K562 (cell line): ENCODE measurements around the gene SLC38A8. TPM values are rescaled to one million over a fixed set of nuclear protein-coding genes. Genes with fewer than 3 reads are reported as not detected.

Source experiments
- ATAC-seq: fragments of 200-7000 bp; cut with Tn5 transposase; 3 replicates; pipeline ENCODE4 v1.9.1; 2020; ENCODE audit warnings: moderate library complexity
- BruUV-seq: library from RNA; stranded (reverse); fragments of 400-500 nt; replicated peaks from 2 replicates; lab custom pipeline; 2021; lab: Mats Ljungman, UMichigan
- CTCF ChIA-PET: fragments of 300-600 bp; formaldehyde crosslinking; extraction: SDS; loops from one replicate; lab custom pipeline; 2021; ENCODE audit warnings: low intra/inter-chr PET ratio; lab: Yijun Ruan, JAX
- POLR2A ChIA-PET: fragments of 300-600, 350-650 bp; sonication (Branson Sonifier 250); formaldehyde crosslinking; extraction: SDS; loops from one replicate; lab custom pipeline; 2021; ENCODE audit warnings: antibody characterized with exemption, inconsistent platforms; lab: Yijun Ruan, JAX
- DNase-seq, 4 experiments: peaks; one replicate each; pipeline versions ENCODE4 v3.0.0 to v3.0.0-alpha.2; 2011 to 2018; ENCODE audit warnings: low spot score in 3 of 4, mixed read lengths in 3 of 4; ENCODE audit errors: extremely low read depth in 1 of 4
- FAIRE-seq: peaks from 2 replicates; lab custom pipeline; 2011; peaks lifted over from hg19 to GRCh38; lab: Jason Lieb, UNC
- H2AFZ ChIP-seq: 2 replicates; pipeline ENCODE4 v1.6.0; 2011; ENCODE audit warnings: low read depth, low read length, control low read depth, inconsistent platforms
- H3K27ac ChIP-seq: fragments of 200-600 bp; 3 replicates; pipeline ENCODE4 v1.8.0; 2011; ENCODE audit warnings: low read depth, mild to moderate bottlenecking, control low read depth, inconsistent platforms, low read length, moderate library complexity, mixed read lengths; ENCODE audit errors: extremely low read depth
- H3K27me3 ChIP-seq, 2 experiments: fragments of 300-600 bp in 1 of 2; 2 replicates in 1 of 2; 3 replicates in 1 of 2; pipeline versions ENCODE4 v1.6.0 to v1.8.0; 2011; ENCODE audit warnings: inconsistent platforms in 2 of 2, low read length in 2 of 2, mild to moderate bottlenecking in 1 of 2, mixed read lengths in 1 of 2, moderate library complexity in 1 of 2; ENCODE audit not compliant: control insufficient read depth in 2 of 2, insufficient read depth in 2 of 2
- H3K36me3 ChIP-seq: fragments of 300-600 bp; 3 replicates; pipeline ENCODE4 v1.8.0; 2011; ENCODE audit warnings: mild to moderate bottlenecking, low read length, inconsistent platforms; ENCODE audit not compliant: control insufficient read depth, insufficient read depth
- H3K4me1 ChIP-seq, 2 experiments: fragments of 200-600 bp in 1 of 2; replicated peaks in 1 of 2; 2 replicates in 1 of 2; 3 replicates in 1 of 2; pipeline versions ENCODE4 v1.5.1 to v1.8.0; 2011; ENCODE audit warnings: inconsistent platforms in 2 of 2, low read length in 2 of 2, mild to moderate bottlenecking in 1 of 2, mixed read lengths in 1 of 2, moderate library complexity in 1 of 2; ENCODE audit not compliant: control insufficient read depth in 2 of 2, insufficient read depth in 2 of 2
- H3K4me2 ChIP-seq: 2 replicates; pipeline ENCODE4 v1.6.1; 2011; ENCODE audit warnings: low read length, control low read depth, inconsistent platforms, mixed read lengths; ENCODE audit not compliant: insufficient read depth
- H3K4me3 ChIP-seq: fragments of 200-600 bp; sonication (generic), shearing (Covaris generic); 2 replicates; pipeline ENCODE4 v1.5.1; 2016; ENCODE audit warnings: control low read depth, inconsistent platforms
- H3K79me2 ChIP-seq: fragments of 200-600 bp; 3 replicates; pipeline ENCODE4 v1.8.0; 2011; ENCODE audit warnings: low read length, inconsistent platforms; ENCODE audit not compliant: control insufficient read depth, insufficient read depth
- H3K9ac ChIP-seq, 2 experiments: 2 replicates each; pipeline versions ENCODE4 v1.6.0 to v1.6.1; 2011; ENCODE audit warnings: low read depth in 2 of 2, low read length in 2 of 2, control low read depth in 1 of 2, inconsistent platforms in 1 of 2, mild to moderate bottlenecking in 1 of 2, mixed read lengths in 1 of 2; ENCODE audit not compliant: insufficient read depth in 1 of 2
- H3K9me1 ChIP-seq: one replicate; pipeline ENCODE4 v1.6.0; 2011; ENCODE audit warnings: inconsistent platforms, mild to moderate bottlenecking, low read length, moderate library complexity; ENCODE audit not compliant: control insufficient read depth, insufficient read depth
- H3K9me3 ChIP-seq: replicated peaks from 2 replicates; pipeline ENCODE4 v1.5.1; 2011; ENCODE audit warnings: low read depth, low read length, inconsistent platforms; ENCODE audit not compliant: control insufficient read depth, insufficient read depth
- H4K20me1 ChIP-seq: replicated peaks from 2 replicates; pipeline ENCODE4 v1.6.1; 2011; ENCODE audit warnings: low read length, inconsistent platforms, mixed read lengths; ENCODE audit not compliant: control insufficient read depth, insufficient read depth
- ATF6 ChIP-seq: sonication (generic); formaldehyde crosslinking; IDR thresholded peaks from 2 replicates; pipeline ENCODE4 v1.4.0; 2020; ENCODE audit warnings: mild to moderate bottlenecking, missing genetic modification reagents
- CAMTA2 ChIP-seq: fragments of 250-450 bp; sonication (Bioruptor Pico); conservative IDR thresholded peaks from 2 replicates; pipeline ENCODE4 v1.5.1; 2022
- PHTF2 ChIP-seq: fragments of 250-450 bp; sonication (Bioruptor Pico); IDR thresholded peaks from 2 replicates; pipeline ENCODE4 v1.5.0; 2021; ENCODE audit warnings: mild to moderate bottlenecking
- PYGO2 ChIP-seq: fragments of 450-650 bp; IDR thresholded peaks from 2 replicates; pipeline ENCODE4 v1.6.1; 2016; ENCODE audit warnings: mild to moderate bottlenecking, missing genetic modification characterization, moderate library complexity, missing compliant biosample characterization
- TAF15 ChIP-seq: fragments of 200-400 bp; formaldehyde crosslinking; IDR thresholded peaks from 2 replicates; pipeline ENCODE4 v1.6.1; 2017; ENCODE audit warnings: mild to moderate bottlenecking, low read depth, low read length, moderate library complexity
- ZBTB17 ChIP-seq: fragments of 450-650 bp; formaldehyde crosslinking; IDR thresholded peaks from 2 replicates; pipeline ENCODE4 v1.4.0; 2020; ENCODE audit warnings: mild to moderate bottlenecking
- ZKSCAN3 ChIP-seq: fragments of 250-450 bp; sonication (Bioruptor Pico); IDR thresholded peaks from 2 replicates; pipeline ENCODE4 v1.4.0; 2020
- ZNF121 ChIP-seq: sonication (generic); formaldehyde crosslinking; conservative IDR thresholded peaks from 2 replicates; pipeline ENCODE4 v1.8.0; 2022; ENCODE audit warnings: missing genetic modification reagents
- ZNF780A ChIP-seq: fragments of 250-450 bp; sonication (Bioruptor Pico); IDR thresholded peaks from 2 replicates; pipeline ENCODE4 v1.5.0; 2021; ENCODE audit warnings: mild to moderate bottlenecking
- WGBS: fragments of 100-300 bp; shearing (Covaris generic); methylation state at CpG from one replicate; pipeline ENCODE4 v1.1.6; 2016; ENCODE audit warnings: low coverage, mixed read lengths; ENCODE audit not compliant: insufficient coverage; ENCODE audit errors: missing lambda C conversion rate; 5-methylcytosine and 5-hydroxymethylcytosine counted together
- in situ Hi-C: fragments of 300-500 bp; cut with MboI; formaldehyde crosslinking; loops from 4 replicates; pipeline ENCODE4 v1.15.0; 2018; ENCODE audit warnings: inconsistent platforms, mixed read lengths
- intact Hi-C: fragments of 100-400 bp; cut with micrococcal nuclease; formaldehyde crosslinking; loops from 2 replicates; pipeline ENCODE4 v1.14.2; 2022
- polyA plus RNA-seq, 8 experiments: library from polyadenylated mRNA; depleted of rRNA in 4 of 8; stranded (reverse) in 5 of 8; unstranded in 3 of 8; fragments of >200 nt; fragmentation: Nextera tagmentation in 2 of 8; fragmentation: Illumina TruSeq in 1 of 8; extraction: Ambion mirVana in 2 of 8; extraction: Trizol in 1 of 8; gene quantifications; 2 replicates each; pipeline versions ENCODE4 v1.2.1 to v1.2.3, GENCODE V29; 2011 to 2014; ENCODE audit warnings: inconsistent platforms in 1 of 8, missing spikeins in 1 of 8
- total RNA-seq, 7 experiments: library from RNA; depleted of rRNA in 6 of 7; stranded (reverse); fragments of >200 nt in 6 of 7; fragmentation: Illumina TruSeq in 2 of 7; extraction: Trizol in 2 of 7; gene quantifications; 2 replicates each; pipeline versions ENCODE4 v1.2.1 to v1.2.3, GENCODE V29; 2011 to 2021; ENCODE audit warnings: low replicate concordance in 1 of 7
- TF ChIP-seq, protein P1 (sequence below): fragments of 250-450 bp; sonication (Bioruptor Pico); IDR thresholded peaks from 2 replicates; pipeline ENCODE4 v1.4.0; 2020; ENCODE audit warnings: mild to moderate bottlenecking, moderate library complexity
- TF ChIP-seq, protein P2 (sequence below), 3 experiments: fragments of 200-800 bp in 1 of 3; fragments of 250-450 bp in 1 of 3; fragments of 450-650 bp in 1 of 3; sonication (Bioruptor Pico) in 1 of 3; sonication (Bioruptor generic) in 1 of 3; formaldehyde crosslinking in 1 of 3; IDR thresholded peaks; 2 replicates each; pipeline versions ENCODE4 v1.6.1 to v1.8.0; 2016 to 2022; ENCODE audit warnings: mild to moderate bottlenecking in 2 of 3, missing genetic modification characterization in 2 of 3, missing compliant biosample characterization in 1 of 3, moderate library complexity in 1 of 3

Gene SLC38A8
- total and polyA plus RNA-seq, 9 of the 15 experiments (the other 6 are each of a cell fraction or from before 2014, with no cell fraction given) = 0.28 TPM; not detected in 8

- in situ Hi-C loops (no loop called here), intact Hi-C loops (no loop called here)
- no peak for DNase-seq
- ATAC-seq = no peak
- H3K9me3 ChIP-seq = no peaks in the 10 kb centered on the region
- ChIA-PET POLR2A (interaction anchor here (0.8 to 1.7 kb wide), 4 partner anchors 10 to 17 kb away, joined by 3 to 9 read pairs (median 4); no protein-coding TSS in a partner anchor), CTCF (interaction anchor here (1.0 kb wide), 1 partner anchor 60 kb away, joined by 3 read pairs; no protein-coding TSS in a partner anchor)
- no peak overlapping the region for H2AFZ ChIP-seq
- H3K9me1 ChIP-seq = peaks cover 3% of the 10 kb centered on the region
- no peak overlapping the region for H3K4me2 ChIP-seq
- 0 out of 2 replicates have a peak, but pooled peaks cover 12% of the 10 kb centered on the region for H4K20me1 ChIP-seq
- no peak overlapping the region for H3K27ac ChIP-seq
- no peaks in the 10 kb centered on the region for H3K79me2 ChIP-seq
- TF ChIP-seq ATF6 (CRISPR knock-in tag) = no peak
- no peak for TF ChIP-seq ZNF780A (CRISPR knock-in tag)
- TF ChIP-seq, protein P1, sequence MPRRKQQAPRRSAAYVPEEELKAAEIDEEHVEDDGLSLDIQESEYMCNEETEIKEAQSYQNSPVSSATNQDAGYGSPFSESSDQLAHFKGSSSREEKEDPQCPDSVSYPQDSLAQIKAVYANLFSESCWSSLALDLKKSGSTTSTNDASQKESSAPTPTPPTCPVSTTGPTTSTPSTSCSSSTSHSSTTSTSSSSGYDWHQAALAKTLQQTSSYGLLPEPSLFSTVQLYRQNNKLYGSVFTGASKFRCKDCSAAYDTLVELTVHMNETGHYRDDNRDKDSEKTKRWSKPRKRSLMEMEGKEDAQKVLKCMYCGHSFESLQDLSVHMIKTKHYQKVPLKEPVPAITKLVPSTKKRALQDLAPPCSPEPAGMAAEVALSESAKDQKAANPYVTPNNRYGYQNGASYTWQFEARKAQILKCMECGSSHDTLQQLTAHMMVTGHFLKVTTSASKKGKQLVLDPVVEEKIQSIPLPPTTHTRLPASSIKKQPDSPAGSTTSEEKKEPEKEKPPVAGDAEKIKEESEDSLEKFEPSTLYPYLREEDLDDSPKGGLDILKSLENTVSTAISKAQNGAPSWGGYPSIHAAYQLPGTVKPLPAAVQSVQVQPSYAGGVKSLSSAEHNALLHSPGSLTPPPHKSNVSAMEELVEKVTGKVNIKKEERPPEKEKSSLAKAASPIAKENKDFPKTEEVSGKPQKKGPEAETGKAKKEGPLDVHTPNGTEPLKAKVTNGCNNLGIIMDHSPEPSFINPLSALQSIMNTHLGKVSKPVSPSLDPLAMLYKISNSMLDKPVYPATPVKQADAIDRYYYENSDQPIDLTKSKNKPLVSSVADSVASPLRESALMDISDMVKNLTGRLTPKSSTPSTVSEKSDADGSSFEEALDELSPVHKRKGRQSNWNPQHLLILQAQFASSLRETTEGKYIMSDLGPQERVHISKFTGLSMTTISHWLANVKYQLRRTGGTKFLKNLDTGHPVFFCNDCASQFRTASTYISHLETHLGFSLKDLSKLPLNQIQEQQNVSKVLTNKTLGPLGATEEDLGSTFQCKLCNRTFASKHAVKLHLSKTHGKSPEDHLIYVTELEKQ = no peak
- TF ChIP-seq, protein P2, sequence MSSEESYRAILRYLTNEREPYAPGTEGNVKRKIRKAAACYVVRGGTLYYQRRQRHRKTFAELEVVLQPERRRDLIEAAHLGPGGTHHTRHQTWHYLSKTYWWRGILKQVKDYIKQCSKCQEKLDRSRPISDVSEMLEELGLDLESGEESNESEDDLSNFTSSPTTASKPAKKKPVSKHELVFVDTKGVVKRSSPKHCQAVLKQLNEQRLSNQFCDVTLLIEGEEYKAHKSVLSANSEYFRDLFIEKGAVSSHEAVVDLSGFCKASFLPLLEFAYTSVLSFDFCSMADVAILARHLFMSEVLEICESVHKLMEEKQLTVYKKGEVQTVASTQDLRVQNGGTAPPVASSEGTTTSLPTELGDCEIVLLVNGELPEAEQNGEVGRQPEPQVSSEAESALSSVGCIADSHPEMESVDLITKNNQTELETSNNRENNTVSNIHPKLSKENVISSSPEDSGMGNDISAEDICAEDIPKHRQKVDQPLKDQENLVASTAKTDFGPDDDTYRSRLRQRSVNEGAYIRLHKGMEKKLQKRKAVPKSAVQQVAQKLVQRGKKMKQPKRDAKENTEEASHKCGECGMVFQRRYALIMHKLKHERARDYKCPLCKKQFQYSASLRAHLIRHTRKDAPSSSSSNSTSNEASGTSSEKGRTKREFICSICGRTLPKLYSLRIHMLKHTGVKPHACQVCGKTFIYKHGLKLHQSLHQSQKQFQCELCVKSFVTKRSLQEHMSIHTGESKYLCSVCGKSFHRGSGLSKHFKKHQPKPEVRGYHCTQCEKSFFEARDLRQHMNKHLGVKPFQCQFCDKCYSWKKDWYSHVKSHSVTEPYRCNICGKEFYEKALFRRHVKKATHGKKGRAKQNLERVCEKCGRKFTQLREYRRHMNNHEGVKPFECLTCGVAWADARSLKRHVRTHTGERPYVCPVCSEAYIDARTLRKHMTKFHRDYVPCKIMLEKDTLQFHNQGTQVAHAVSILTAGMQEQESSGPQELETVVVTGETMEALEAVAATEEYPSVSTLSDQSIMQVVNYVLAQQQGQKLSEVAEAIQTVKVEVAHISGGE (CRISPR knock-in tag; IDR thresholded peaks at IDR 0.05) = no peak
- no peak for TF ChIP-seq PHTF2
- TF ChIP-seq PYGO2 (tag) = no peak
- no peak for TF ChIP-seq TAF15
- TF ChIP-seq ZNF121 (CRISPR knock-in tag) = no peak
- no peak for TF ChIP-seq ZBTB17 (CRISPR knock-in tag)
- TF ChIP-seq ZKSCAN3 (CRISPR knock-in tag) = no peak
- TF ChIP-seq CAMTA2 (CRISPR knock-in tag) = no peak
- H3K4me3 ChIP-seq = no peak overlapping the region
- peaks cover 82 to 98% of the 10 kb centered on the region in 2 experiments for H3K27me3 ChIP-seq
- BruUV-seq = no TSS peak
- no peak for FAIRE-seq
- 0 out of 5 replicates have a peak, but pooled peaks cover 0 to 4% of the 10 kb centered on the region in 2 experiments for H3K4me1 ChIP-seq
- no peaks in the 10 kb centered on the region for H3K36me3 ChIP-seq
- H3K9ac ChIP-seq = no peak overlapping the region
- WGBS = 8% methylated on average over 15 of the region's 15 CpGs
These were observed 15.0 kb downstream of the SLC38A8 start for GRCh38 chr16:84027625-84028024.
